GM12878 (cell line): Measurements from ENCODE around the gene FAM186B. TPM values are rescaled to one million over a fixed set of nuclear protein-coding genes. Genes with fewer than 3 reads are reported as not detected.

Experiments used
- ATAC-seq: fragments of 200-7000 bp; cut with Tn5 transposase; 3 replicates; pipeline ENCODE4 v1.9.1; 2020; ENCODE audit warnings: mild to moderate bottlenecking, moderate library complexity
- BruUV-seq: library from RNA; stranded (reverse); fragments of 400-500 nt; replicated peaks from 2 replicates; lab custom pipeline; 2021; lab: Mats Ljungman, UMichigan
- CTCF ChIA-PET: fragments of 300-600 bp; sonication (Branson Sonifier 250); formaldehyde crosslinking; extraction: SDS; loops from one replicate; lab custom pipeline; 2021; ENCODE audit warnings: inconsistent platforms; lab: Yijun Ruan, JAX
- POLR2A ChIA-PET: fragments of 350-600 bp; formaldehyde crosslinking; extraction: SDS; loops from one replicate; lab custom pipeline; 2021; ENCODE audit warnings: inconsistent platforms; lab: Charles Lee
- RAD21 ChIA-PET: fragments of 300-600 bp; sonication (Branson Sonifier 250); formaldehyde crosslinking; loops from one replicate; lab custom pipeline; 2023; ENCODE audit warnings: antibody characterized with exemption; ENCODE audit not compliant: unreplicated experiment; lab: Charles Lee
- SMC1A ChIA-PET: fragments of 300-600 bp; sonication (Branson Sonifier 250); formaldehyde crosslinking; loops from one replicate; lab custom pipeline; 2023; ENCODE audit not compliant: unreplicated experiment, uncharacterized antibody; lab: Charles Lee
- DNase-seq: peaks from one replicate; pipeline ENCODE4 v3.0.0-alpha.2; 2011; ENCODE audit warnings: low read depth, low spot score
- FAIRE-seq: peaks from 3 replicates; lab custom pipeline; 2011; peaks lifted over from hg19 to GRCh38; lab: Jason Lieb, UNC
- H2AFZ ChIP-seq: 2 replicates; pipeline ENCODE4 v1.6.0; 2011; ENCODE audit warnings: low read depth, low read length, control low read depth; ENCODE audit not compliant: control insufficient read depth
- H3K27ac ChIP-seq: 2 replicates; pipeline ENCODE4 v1.5.1; 2011; ENCODE audit warnings: control low read depth; ENCODE audit not compliant: control insufficient read depth, insufficient read depth
- H3K27me3 ChIP-seq, 2 experiments: replicated peaks in 1 of 2; 2 replicates each; pipeline versions ENCODE4 v1.6.0 to v1.6.1; 2011; ENCODE audit warnings: low read length in 1 of 2; ENCODE audit not compliant: control insufficient read depth in 2 of 2, insufficient read depth in 2 of 2
- H3K36me3 ChIP-seq, 2 experiments: 2 replicates each; pipeline ENCODE4 v1.5.1; 2011; ENCODE audit warnings: low read length in 1 of 2; ENCODE audit not compliant: control insufficient read depth in 2 of 2, insufficient read depth in 2 of 2
- H3K4me1 ChIP-seq: 2 replicates; pipeline ENCODE4 v1.6.1; 2011; ENCODE audit warnings: mild to moderate bottlenecking, low read length, moderate library complexity, mixed read lengths; ENCODE audit not compliant: control insufficient read depth, insufficient read depth
- H3K4me2 ChIP-seq: 2 replicates; pipeline ENCODE4 v1.6.0; 2011; ENCODE audit warnings: control low read depth; ENCODE audit not compliant: control insufficient read depth, insufficient read depth
- H3K4me3 ChIP-seq: fragments of 200-600 bp; sonication (generic); 2 replicates; pipeline ENCODE4 v1.5.1; 2016
- H3K79me2 ChIP-seq: 2 replicates; pipeline ENCODE4 v1.6.0; 2011; ENCODE audit warnings: low read length; ENCODE audit not compliant: control insufficient read depth, insufficient read depth
- H3K9ac ChIP-seq: 2 replicates; pipeline ENCODE4 v1.8.0; 2011; ENCODE audit warnings: low read length, control low read depth, mixed read lengths; ENCODE audit not compliant: control insufficient read depth, insufficient read depth
- H3K9me3 ChIP-seq: replicated peaks from 3 replicates; pipeline ENCODE4 v1.5.1; 2011; ENCODE audit warnings: mild to moderate bottlenecking, low read length; ENCODE audit not compliant: control insufficient read depth, insufficient read depth
- H4K20me1 ChIP-seq: 2 replicates; pipeline ENCODE4 v1.6.0; 2011; ENCODE audit not compliant: control insufficient read depth, insufficient read depth
- ATF7 ChIP-seq: fragments of 450-650 bp; IDR thresholded peaks from 2 replicates; pipeline ENCODE4 v1.6.1; 2016; ENCODE audit warnings: low read depth, mild to moderate bottlenecking
- CREM ChIP-seq: IDR thresholded peaks from 2 replicates; pipeline ENCODE4 v1.6.1; 2014; ENCODE audit warnings: antibody characterized with exemption, low read depth
- CTCF ChIP-seq, 3 experiments: IDR thresholded peaks in 2 of 3; conservative IDR thresholded peaks in 1 of 3; 2 replicates each; pipeline ENCODE4 v1.5.1; 2011; ENCODE audit warnings: low read depth in 3 of 3, low read length in 3 of 3, mild to moderate bottlenecking in 3 of 3, control low read depth in 2 of 3, moderate library complexity in 2 of 3, inconsistent platforms in 1 of 3, mixed read lengths in 1 of 3; ENCODE audit not compliant: control insufficient read depth in 2 of 3, insufficient read depth in 1 of 3; ENCODE audit errors: extremely low read depth in 1 of 3
- MLLT1 ChIP-seq: fragments of 450-650 bp; IDR thresholded peaks from 2 replicates; pipeline ENCODE4 v1.6.1; 2016; ENCODE audit warnings: mild to moderate bottlenecking
- NBN ChIP-seq: fragments of 450-650 bp; IDR thresholded peaks from 2 replicates; pipeline ENCODE4 v1.6.1; 2016
- PRDM15 ChIP-seq: fragments of 450-650 bp; formaldehyde crosslinking; IDR thresholded peaks from 2 replicates; pipeline ENCODE4 v1.4.0; 2020; ENCODE audit warnings: mild to moderate bottlenecking, moderate library complexity
- SMC3 ChIP-seq: IDR thresholded peaks from 2 replicates; pipeline ENCODE4 v1.6.1; 2011; ENCODE audit warnings: low read length, improper control_type of control experiment, borderline replicate concordance
- SUPT20H ChIP-seq: IDR thresholded peaks from 2 replicates; pipeline ENCODE4 v1.6.1; 2011; ENCODE audit warnings: low read depth, mild to moderate bottlenecking, low read length, moderate library complexity, borderline replicate concordance; ENCODE audit not compliant: control insufficient read depth
- ZNF207 ChIP-seq: fragments of 450-650 bp; IDR thresholded peaks from 2 replicates; pipeline ENCODE4 v1.6.1; 2014; ENCODE audit warnings: antibody characterized with exemption, mild to moderate bottlenecking, borderline replicate concordance
- ZNF622 ChIP-seq: fragments of 450-650 bp; IDR thresholded peaks from 2 replicates; pipeline ENCODE4 v1.6.1; 2017; ENCODE audit warnings: mild to moderate bottlenecking, inconsistent platforms
- WGBS: methylation state at CpG from one replicate; pipeline ENCODE4 v1.1.6; 2016; ENCODE audit warnings: low lambda C conversion rate; ENCODE audit not compliant: insufficient replicate concordance, insufficient coverage; ENCODE audit errors: missing lambda C conversion rate; 5-methylcytosine and 5-hydroxymethylcytosine counted together
- in situ Hi-C: fragments of 300-500 bp; cut with MboI; formaldehyde crosslinking; loops from 9 replicates; pipeline ENCODE4 v1.14.3; 2018; ENCODE audit warnings: mixed read lengths
- intact Hi-C: fragments of 100-400 bp; cut with micrococcal nuclease; formaldehyde crosslinking; loops from one replicate; pipeline ENCODE4 v1.14.2; 2022; ENCODE audit not compliant: unreplicated experiment
- polyA plus RNA-seq, 11 experiments: library from polyadenylated mRNA; depleted of rRNA in 4 of 11; unstranded in 6 of 11; stranded (reverse) in 5 of 11; fragments of >200 nt; fragmentation: Nextera tagmentation in 4 of 11; fragmentation: Illumina TruSeq in 1 of 11; extraction: Ambion mirVana in 4 of 11; extraction: Trizol in 1 of 11; gene quantifications; 1 replicate in 1 of 11; 2 replicates in 10 of 11; pipeline versions ENCODE4 v1.2.1 to v1.2.3, GENCODE V29; 2011 to 2016; ENCODE audit warnings: inconsistent platforms in 2 of 11, missing spikeins in 2 of 11, low read depth in 1 of 11
- total RNA-seq, 4 experiments: library from RNA; depleted of rRNA in 3 of 4; stranded (reverse); fragments of >200 nt in 3 of 4; fragmentation: Illumina TruSeq in 1 of 4; extraction: Trizol in 1 of 4; gene quantifications; 2 replicates each; pipeline versions ENCODE4 v1.2.1 to v1.2.3, GENCODE V29; 2013 to 2021

Gene FAM186B
- total and polyA plus RNA-seq, 10 of the 15 experiments (the other 5 are each of a cell fraction or from before 2014, with no cell fraction given): 0.13 to 0.79 (median 0.51) TPM

DNA sequence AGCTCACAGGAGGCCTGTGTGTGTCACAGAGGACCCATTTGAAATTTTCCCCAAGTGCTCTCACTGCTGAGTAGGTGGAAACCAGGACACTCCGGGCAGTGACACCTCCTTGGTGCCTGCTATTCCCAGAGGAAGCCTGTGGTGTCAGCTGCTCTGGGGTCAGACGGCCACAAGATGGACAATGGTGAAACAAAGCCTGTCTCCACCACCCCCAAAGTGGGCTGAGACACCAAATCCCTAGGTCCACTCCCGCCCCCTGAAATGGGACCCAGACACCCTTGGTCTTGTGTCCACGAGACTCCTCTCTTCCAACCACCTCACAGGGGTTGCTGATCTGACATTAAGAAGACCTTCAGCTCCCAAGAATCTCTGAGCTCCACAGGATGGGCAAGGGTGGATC is 59.6 kb downstream of the FAM186B start:
- Histone ChIP-seq H4K20me1 (no peaks in the 10 kb centered on the region), H3K9ac (no peak overlapping the region), H3K27me3 (peaks cover 0 to 11% of the 10 kb centered on the region in 2 experiments; a peak in 3 of 4 replicates), H3K9me3 (no peaks in the 10 kb centered on the region), H3K4me1 (no peaks in the 10 kb centered on the region; the same call in 1 of the 2 replicates), H3K79me2 (no peaks in the 10 kb centered on the region), H2AFZ (no peak overlapping the region), H3K27ac (no peak overlapping the region), H3K4me3 (no peak overlapping the region), H3K36me3 (no peaks in the 10 kb centered on the region), H3K4me2 (no peak overlapping the region)
- ATAC-seq (no peak), DNase-seq (no peak), FAIRE-seq (no peak)
- ChIA-PET CTCF (no interaction called here), POLR2A (interaction anchor here (0.6 kb wide), 1 partner anchor 22 kb away, joined by 4 read pairs; no protein-coding TSS in a partner anchor), SMC1A (interaction anchor here (0.6 kb wide), 1 partner anchor 31 kb away, joined by 3 read pairs; no protein-coding TSS in a partner anchor), RAD21 (interaction anchor here (1.4 kb wide), 1 partner anchor 188 kb away, joined by 10 read pairs; no protein-coding TSS in a partner anchor)
- no TSS peak for BruUV-seq
- TF ChIP-seq ATF7 (no peak), CREM (no peak), MLLT1 (no peak), NBN (no peak), CTCF (IDR thresholded peaks at IDR 0.05 in 2 of 3, conservative IDR thresholded peaks at IDR 0.05 in 1 of 3; ENCODE audit: control insufficient read depth in 2 of 3, extremely low read depth in 1 of 3, insufficient read depth in 1 of 3, low read depth in 3 of 3, low read length in 3 of 3) (no peak), PRDM15 (CRISPR knock-in tag) (no peak), ZNF622 (no peak), SMC3 (no peak), SUPT20H (no peak), ZNF207 (no peak)
- intact Hi-C loops (no loop called here), in situ Hi-C loops (no loop called here)
- WGBS: 8% methylated on average over 3 of the region's 4 CpGs
